Smooth muscle cell (in vitro differentiated cells): ENCODE data around the gene KLHL22. TPM values are rescaled to one million over a fixed set of nuclear protein-coding genes. Genes with fewer than 3 reads are reported as not detected.

Source experiments
- DNase-seq: peaks from one replicate; lab custom pipeline; 2025; ENCODE audit not compliant: unreplicated experiment; lab: John Stamatoyannopoulos, UW
- H2AFZ ChIP-seq: fragments of 200-600 bp; sonication (generic); 2 replicates; pipeline ENCODE4 v1.6.0; 2016; ENCODE audit warnings: antibody characterized with exemption, low read depth, mild to moderate bottlenecking
- H3F3A ChIP-seq: fragments of 200-600 bp; sonication (generic); 2 replicates; pipeline ENCODE4 v1.6.0; 2017; ENCODE audit warnings: antibody characterized with exemption, low read depth
- H3K27ac ChIP-seq: fragments of 200-600 bp; sonication (generic); 2 replicates; pipeline ENCODE4 v1.5.1; 2016; ENCODE audit warnings: low read depth, mild to moderate bottlenecking
- H3K27me3 ChIP-seq: fragments of 200-600 bp; sonication (generic); 2 replicates; pipeline ENCODE4 v1.6.1; 2016; ENCODE audit warnings: low read depth, mild to moderate bottlenecking
- H3K36me3 ChIP-seq: fragments of 200-600 bp; sonication (generic); 2 replicates; pipeline ENCODE4 v1.5.1; 2016; ENCODE audit warnings: low read depth
- H3K4me1 ChIP-seq: fragments of 200-600 bp; sonication (generic); 2 replicates; pipeline ENCODE4 v1.5.1; 2016; ENCODE audit warnings: low read depth
- H3K4me2 ChIP-seq: fragments of 200-600 bp; sonication (generic); 2 replicates; pipeline ENCODE4 v1.6.0; 2016; ENCODE audit warnings: mild to moderate bottlenecking
- H3K4me3 ChIP-seq: fragments of 200-600 bp; sonication (generic); 2 replicates; pipeline ENCODE4 v1.5.1; 2016; ENCODE audit warnings: mild to moderate bottlenecking
- H3K79me2 ChIP-seq: fragments of 200-600 bp; sonication (generic); 2 replicates; pipeline ENCODE4 v1.6.0; 2016; ENCODE audit warnings: low read depth, mild to moderate bottlenecking
- H3K9ac ChIP-seq: fragments of 200-600 bp; sonication (generic); 2 replicates; pipeline ENCODE4 v1.6.0; 2016; ENCODE audit warnings: low read depth
- H3K9me3 ChIP-seq: fragments of 200-600 bp; sonication (generic); replicated peaks from 2 replicates; pipeline ENCODE4 v1.5.1; 2016; ENCODE audit warnings: low read depth
- H4K20me1 ChIP-seq: fragments of 200-600 bp; sonication (generic); 2 replicates; pipeline ENCODE4 v1.6.0; 2016; ENCODE audit warnings: low read depth
- CTCF ChIP-seq: fragments of 200-600 bp; sonication (generic); IDR thresholded peaks from 2 replicates; pipeline ENCODE4 v1.5.1; 2017; ENCODE audit warnings: borderline replicate concordance, mild to moderate bottlenecking, antibody characterized with exemption; ENCODE audit not compliant: insufficient read depth, poor library complexity, severe bottlenecking
- WGBS: methylation state at CpG from one replicate; pipeline ENCODE4 v1.1.7; 2016; ENCODE audit warnings: low lambda C conversion rate; 5-methylcytosine and 5-hydroxymethylcytosine counted together
- polyA plus RNA-seq: library from polyadenylated mRNA; unstranded; fragments of >200 nt; fragmentation: Nextera tagmentation; extraction: Ambion mirVana; gene quantifications from 2 replicates; pipeline ENCODE4 v1.2.1, GENCODE V29; 2016
- total RNA-seq: library from RNA; depleted of rRNA; stranded (reverse); fragments of >200 nt; gene quantifications from 2 replicates; pipeline ENCODE4 v1.2.3, GENCODE V29; 2014

Gene KLHL22
- total and polyA plus RNA-seq, 2 experiments from 2014 or later: 17.1 to 27.3 TPM

- Histone ChIP-seq H3K79me2 (no peaks in the 10 kb centered on the region), H3K4me2 (no peak overlapping the region), H4K20me1 (no peaks in the 10 kb centered on the region), H3K27me3 (no peaks in the 10 kb centered on the region), H3K9ac (no peak overlapping the region), H3K4me1 (peaks cover 4% of the 10 kb centered on the region), H3K27ac (no peak overlapping the region), H2AFZ (no peak overlapping the region), H3K36me3 (no peaks in the 10 kb centered on the region), H3K9me3 (no peaks in the 10 kb centered on the region), H3K4me3 (no peak overlapping the region), H3F3A (peaks cover 6% of the 10 kb centered on the region)
- DNase-seq: no peak
- WGBS: 93% methylated on average over 7 of the region's 7 CpGs
- TF ChIP-seq CTCF: no peak
These were observed 52.9 kb downstream of the KLHL22 start for GRCh38 chr22:20442485-20443284.

- TF ChIP-seq CTCF: no peak
- no peak overlapping the region for H2AFZ ChIP-seq
- peaks cover 4% of the 10 kb centered on the region for H3K4me1 ChIP-seq
- H3K36me3 ChIP-seq: no peaks in the 10 kb centered on the region
- peaks cover 3% of the 10 kb centered on the region for H4K20me1 ChIP-seq
- H3K9ac ChIP-seq: no peak overlapping the region
- H3F3A ChIP-seq: peaks cover 6% of the 10 kb centered on the region
- H3K4me2 ChIP-seq: no peak overlapping the region
- no peak for DNase-seq
- WGBS: 80% methylated on average over 21 of the region's 21 CpGs
- no peak overlapping the region for H3K4me3 ChIP-seq
- H3K9me3 ChIP-seq: no peaks in the 10 kb centered on the region
- no peaks in the 10 kb centered on the region for H3K27me3 ChIP-seq
- H3K79me2 ChIP-seq: peaks cover 6% of the 10 kb centered on the region
- peak overlapping the region; percentile 31 for H3K27ac ChIP-seq
These were observed 53.7 kb downstream of the KLHL22 start for GRCh38 chr22:20441631-20442484.

GRCh38 chr22:20440637-20441591 is 54.7 kb downstream of the KLHL22 start:
- no peak overlapping the region for H3K4me3 ChIP-seq
- H3K79me2 ChIP-seq: peaks cover 15% of the 10 kb centered on the region
- no peak overlapping the region for H2AFZ ChIP-seq
- WGBS: 75% methylated on average over 10 of the region's 13 CpGs
- H3F3A ChIP-seq: peaks cover 6% of the 10 kb centered on the region
- H4K20me1 ChIP-seq: peaks cover 6% of the 10 kb centered on the region
- no peak overlapping the region for H3K9ac ChIP-seq
- H3K27me3 ChIP-seq: no peaks in the 10 kb centered on the region
- DNase-seq: no peak
- H3K9me3 ChIP-seq: no peaks in the 10 kb centered on the region
- H3K4me1 ChIP-seq: peaks cover 6% of the 10 kb centered on the region
- H3K36me3 ChIP-seq: no peaks in the 10 kb centered on the region
- peak overlapping the region; percentile 31 for H3K27ac ChIP-seq
- TF ChIP-seq CTCF: no peak
- H3K4me2 ChIP-seq: no peak overlapping the region
